Retinal pigment epithelial cell (primary cell): ENCODE results near the gene COQ9.

ENCODE experiments used
- DNase-seq: peaks from one replicate; pipeline ENCODE4 v3.0.0-alpha.2; 2010; ENCODE audit warnings: low read depth
- H3K4me3 ChIP-seq: 2 replicates; pipeline ENCODE4 v1.5.1; 2011; ENCODE audit warnings: mild to moderate bottlenecking, low read length, control low read depth, moderate library complexity
- CTCF ChIP-seq: conservative IDR thresholded peaks from 2 replicates; pipeline ENCODE4 v1.5.1; 2011; ENCODE audit warnings: low read depth, low read length, control low read depth, inconsistent platforms

Gene COQ9

GRCh38 chr16:57502048-57502775 lies 54.9 kb downstream of the COQ9 start:
- no peak for DNase-seq
- H3K4me3 ChIP-seq, result no peak overlapping the region
- no peak for TF ChIP-seq CTCF

GRCh38 chr16:57503366-57503765 lies 56.1 kb downstream of the COQ9 start:
- no peak overlapping the region for H3K4me3 ChIP-seq
- DNase-seq, result no peak
- TF ChIP-seq CTCF, result no peak

GRCh38 chr16:57504001-57504400 lies 56.7 kb downstream of the COQ9 start:
- DNase-seq, result no peak
- no peak for TF ChIP-seq CTCF
- H3K4me3 ChIP-seq, result no peak overlapping the region

- no peak for TF ChIP-seq CTCF
- H3K4me3 ChIP-seq, result no peak overlapping the region
- DNase-seq, result no peak
These were observed 57.2 kb downstream of the COQ9 start for GRCh38 chr16:57504491-57504890.

GRCh38 chr16:57505169-57505568 lies 57.9 kb downstream of the COQ9 start:
- H3K4me3 ChIP-seq, result no peak overlapping the region
- no peak for DNase-seq
- no peak for TF ChIP-seq CTCF

GRCh38 chr16:57507136-57508034 lies 60.1 kb downstream of the COQ9 start:
- no peak overlapping the region for H3K4me3 ChIP-seq
- DNase-seq, result no peak
- TF ChIP-seq CTCF, result no peak
